DND-41 (cell line): ENCODE results near the gene C6orf47.

Experiments
- ATAC-seq: fragments of 200-7000 bp; cut with Tn5 transposase; 3 replicates; pipeline ENCODE4 v1.9.1; 2021; ENCODE audit warnings: low read depth; ENCODE audit not compliant: insufficient read depth
- DNase-seq: peaks from one replicate; pipeline ENCODE4 v3.0.0-alpha.2; 2020
- H2AFZ ChIP-seq: 2 replicates; pipeline ENCODE4 v1.6.0; 2012; ENCODE audit warnings: low read depth, low read length
- H3K27ac ChIP-seq: 2 replicates; pipeline ENCODE4 v1.5.1; 2012; ENCODE audit warnings: low read length, inconsistent platforms
- H3K27me3 ChIP-seq: fragments of 200-600 bp; sonication (generic); 2 replicates; pipeline ENCODE4 v1.6.0; 2012; ENCODE audit warnings: low read length, mild to moderate bottlenecking, inconsistent platforms; ENCODE audit not compliant: insufficient read depth, poor library complexity
- H3K36me3 ChIP-seq: 2 replicates; pipeline ENCODE4 v1.5.1; 2012; ENCODE audit warnings: low read length, inconsistent platforms; ENCODE audit not compliant: insufficient read depth
- H3K4me1 ChIP-seq: 2 replicates; pipeline ENCODE4 v1.5.1; 2012; ENCODE audit warnings: mild to moderate bottlenecking, low read length; ENCODE audit not compliant: insufficient read depth
- H3K4me2 ChIP-seq: 2 replicates; pipeline ENCODE4 v1.6.0; 2012; ENCODE audit warnings: mild to moderate bottlenecking, moderate library complexity, low read length, inconsistent platforms; ENCODE audit not compliant: insufficient read depth
- H3K4me3 ChIP-seq, 2 experiments: fragments of 200-600 bp in 1 of 2; shearing (Covaris generic) in 1 of 2; 2 replicates each; pipeline ENCODE4 v1.5.1; 2012 to 2016; ENCODE audit warnings: inconsistent platforms in 2 of 2, low read length in 2 of 2, mild to moderate bottlenecking in 2 of 2, low read depth in 1 of 2, moderate library complexity in 1 of 2
- H3K79me2 ChIP-seq: 2 replicates; pipeline ENCODE4 v1.6.0; 2012; ENCODE audit warnings: low read length, inconsistent platforms; ENCODE audit not compliant: insufficient read depth
- H3K9ac ChIP-seq: 2 replicates; pipeline ENCODE4 v1.6.0; 2012; ENCODE audit warnings: low read depth, mild to moderate bottlenecking, inconsistent platforms, low read length, moderate library complexity
- H3K9me3 ChIP-seq: 2 replicates; pipeline ENCODE4 v1.5.1; 2012; ENCODE audit warnings: low read length, moderate library complexity, mild to moderate bottlenecking, inconsistent platforms; ENCODE audit not compliant: insufficient read depth, severe bottlenecking
- H4K20me1 ChIP-seq: 2 replicates; pipeline ENCODE4 v1.6.0; 2012; ENCODE audit warnings: low read length; ENCODE audit not compliant: insufficient read depth
- CTCF ChIP-seq: IDR thresholded peaks from 2 replicates; pipeline ENCODE4 v1.5.1; 2012; ENCODE audit warnings: borderline replicate concordance, low read length, moderate library complexity, mild to moderate bottlenecking; ENCODE audit not compliant: poor library complexity, severe bottlenecking; ENCODE audit errors: extremely low read depth
- EZH2 ChIP-seq: IDR thresholded peaks from 3 replicates; pipeline ENCODE4 v1.6.1; 2012; ENCODE audit warnings: borderline replicate concordance, low read depth, mild to moderate bottlenecking, moderate library complexity, low read length, inconsistent platforms; ENCODE audit not compliant: severe bottlenecking

The C6orf47 gene

GRCh38 chr6:31683591-31683990 is 23.0 kb upstream of the C6orf47 start:
- TF ChIP-seq EZH2 (no peak), CTCF (no peak)
- Histone ChIP-seq H3K27ac (no peak overlapping the region), H3K79me2 (no peaks in the 10 kb centered on the region), H4K20me1 (no peaks in the 10 kb centered on the region), H3K4me2 (no peak overlapping the region), H3K4me1 (no peaks in the 10 kb centered on the region), H3K27me3 (no peaks in the 10 kb centered on the region), H2AFZ (no peak overlapping the region), H3K9me3 (no peaks in the 10 kb centered on the region), H3K4me3 (no peak overlapping the region), H3K36me3 (peaks cover 30% of the 10 kb centered on the region), H3K9ac (no peak overlapping the region)
- no peak for ATAC-seq
- DNase-seq: no peak

GRCh38 chr6:31681135-31681671 is 20.6 kb upstream of the C6orf47 start:
- H2AFZ ChIP-seq: no peak overlapping the region
- no peak overlapping the region for H3K9ac ChIP-seq
- no peaks in the 10 kb centered on the region for H3K4me1 ChIP-seq
- no peaks in the 10 kb centered on the region for H3K27me3 ChIP-seq
- DNase-seq (no peak), ATAC-seq (no peak)
- no peak overlapping the region for H3K27ac ChIP-seq
- H4K20me1 ChIP-seq: no peaks in the 10 kb centered on the region
- no peaks in the 10 kb centered on the region for H3K79me2 ChIP-seq
- H3K36me3 ChIP-seq: peaks cover 7% of the 10 kb centered on the region; the same call in 1 of the 2 replicates
- no peak overlapping the region for H3K4me2 ChIP-seq
- no peaks in the 10 kb centered on the region for H3K9me3 ChIP-seq
- H3K4me3 ChIP-seq: no peak overlapping the region
- no peak for TF ChIP-seq EZH2
- no peak for TF ChIP-seq CTCF

- Histone ChIP-seq H2AFZ (no peak within 1 kb of the TSS), H3K4me1 (no peaks in the 10 kb centered on the region), H4K20me1 (no peaks in the 10 kb centered on the region), H3K27me3 (no peaks in the 10 kb centered on the region), H3K79me2 (no peaks in the 10 kb centered on the region), H3K9me3 (no peaks in the 10 kb centered on the region), H3K9ac (no peak within 1 kb of the TSS), H3K27ac (no peak within 1 kb of the TSS), H3K4me3 (no peak within 1 kb of the TSS), H3K36me3 (peaks cover 6% of the 10 kb centered on the region; the same call in 1 of the 2 replicates), H3K4me2 (no peak within 1 kb of the TSS)
- ATAC-seq (no peak), DNase-seq (peak; percentile 33)
- TF ChIP-seq EZH2: no peak
- TF ChIP-seq CTCF: peak; percentile 56
These were observed 19.9 kb upstream of the C6orf47 start, which contains the start of gene LY6G5C for GRCh38 chr6:31680226-31681134. Gene LY6G5C (minus strand): TSS chr6:31681067. CDS start chr6:31680373, 694 bp downstream.
